HG03457 (cell line): Measurements from ENCODE around the gene SLC37A3.
"Not testable (repeated sequence)": the region's sequence is repeated elsewhere in the genome, so short reads cannot be mapped to it uniquely, and the experiment has no call there.

Source experiments
- ATAC-seq: cut with Tn5 transposase; IDR thresholded peaks from one replicate; pipeline ENCODE4 v1.9.1; 2021; ENCODE audit warnings: moderate number of reproducible peaks; ENCODE audit not compliant: unreplicated experiment

The SLC37A3 gene

DNA sequence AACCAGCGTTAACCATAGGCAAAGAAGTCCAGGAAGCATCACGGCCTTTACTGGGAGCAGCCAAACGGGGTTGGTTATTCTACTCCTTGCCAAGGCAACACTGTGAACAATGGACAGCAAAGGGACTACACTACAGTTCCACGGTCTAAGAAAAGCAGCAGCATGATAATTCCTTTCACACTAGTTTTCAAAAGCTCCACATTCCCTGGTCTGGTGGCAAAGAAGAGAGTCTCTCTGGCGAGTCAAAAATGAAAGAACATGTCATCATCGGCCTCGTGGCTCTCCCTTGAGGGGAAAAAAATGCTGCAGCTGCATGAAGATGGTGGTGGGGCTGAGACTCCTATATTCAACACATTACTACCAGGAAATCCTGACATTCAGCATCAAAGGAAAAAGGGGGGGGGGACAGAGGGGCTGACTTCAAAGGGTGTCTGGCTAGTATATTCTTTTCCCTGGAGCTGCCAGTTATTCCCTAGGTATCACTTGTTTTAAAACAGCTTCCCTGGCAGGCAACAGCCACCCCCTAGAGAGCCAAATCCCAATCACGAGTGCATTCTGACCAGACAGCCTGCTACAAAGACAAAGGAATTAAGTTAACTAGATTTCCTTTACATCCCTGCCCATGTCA lies 49.1 kb downstream of the SLC37A3 start:
- no peak for ATAC-seq

DNA sequence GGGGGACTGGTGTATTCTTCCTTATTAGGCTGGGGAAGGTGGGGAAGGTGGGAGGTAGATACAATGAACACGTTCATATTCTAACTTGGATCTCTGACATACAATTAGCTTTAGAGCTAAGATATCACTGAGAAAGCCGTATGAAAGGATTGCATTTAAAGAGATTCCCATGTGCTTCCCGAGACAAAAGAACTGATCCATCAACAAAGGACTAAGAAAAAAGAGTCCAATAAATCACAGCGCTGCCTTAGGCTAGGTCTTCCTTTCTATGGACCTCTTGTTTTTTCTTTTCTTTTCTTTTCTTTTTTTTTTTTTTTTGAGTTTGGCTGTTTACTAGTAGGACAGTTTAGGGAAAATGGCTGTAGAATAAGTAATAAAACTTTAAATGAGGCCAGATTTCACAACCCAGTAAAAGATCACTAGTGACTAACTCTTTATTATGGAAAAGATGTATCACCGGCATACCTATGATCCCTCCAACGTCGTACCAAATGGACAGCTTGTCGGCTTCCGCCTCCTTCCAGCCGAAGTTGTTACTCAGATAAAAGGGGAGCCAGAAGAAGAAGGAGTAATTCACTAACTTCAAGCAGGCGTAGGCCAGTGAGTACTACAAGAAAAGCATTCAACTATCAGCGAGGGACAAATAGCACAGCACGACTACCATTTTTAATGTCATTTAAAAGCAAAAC lies 50.0 kb downstream of the SLC37A3 start:
- ATAC-seq, result no peak

DNA sequence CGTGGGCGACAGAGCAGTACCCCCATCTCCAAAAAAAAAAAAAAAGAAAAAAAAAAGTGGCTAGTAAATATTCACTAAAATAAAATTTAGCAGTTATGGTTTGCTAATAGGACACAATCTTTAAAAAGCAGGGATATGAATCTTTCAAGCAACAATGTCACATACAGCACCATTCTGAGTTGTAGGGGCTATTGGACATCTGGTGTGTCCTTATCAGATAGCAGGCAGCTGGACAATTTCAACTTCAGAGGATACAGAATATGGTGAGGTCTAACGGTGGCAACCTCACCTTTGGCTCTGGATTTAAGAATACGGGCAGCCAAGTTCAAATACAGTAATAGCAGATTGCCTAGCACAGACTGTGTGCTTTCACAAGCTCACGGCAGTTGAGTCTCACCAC lies 51.1 kb downstream of the SLC37A3 start:
- ATAC-seq, result no peak

DNA sequence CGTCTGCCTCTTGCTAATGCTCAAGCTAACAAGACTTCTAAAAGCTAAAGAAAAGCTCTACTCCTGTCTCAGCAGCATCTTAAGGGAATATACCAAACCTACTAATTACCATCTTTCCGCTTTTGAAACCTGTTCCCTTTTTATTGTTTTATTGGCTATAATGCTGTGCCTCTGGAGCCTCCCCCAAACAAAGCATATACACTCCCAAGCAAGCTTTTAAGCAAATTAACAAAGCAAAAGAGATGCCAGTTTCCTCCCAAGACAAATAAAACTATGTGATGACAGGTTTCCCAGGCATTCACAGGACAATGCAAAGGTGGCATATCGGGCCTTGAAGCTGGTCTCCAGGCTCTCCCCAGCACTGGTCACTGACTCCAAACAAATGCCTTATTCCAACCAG lies 52.9 kb downstream of the SLC37A3 start:
- ATAC-seq, result no peak

DNA sequence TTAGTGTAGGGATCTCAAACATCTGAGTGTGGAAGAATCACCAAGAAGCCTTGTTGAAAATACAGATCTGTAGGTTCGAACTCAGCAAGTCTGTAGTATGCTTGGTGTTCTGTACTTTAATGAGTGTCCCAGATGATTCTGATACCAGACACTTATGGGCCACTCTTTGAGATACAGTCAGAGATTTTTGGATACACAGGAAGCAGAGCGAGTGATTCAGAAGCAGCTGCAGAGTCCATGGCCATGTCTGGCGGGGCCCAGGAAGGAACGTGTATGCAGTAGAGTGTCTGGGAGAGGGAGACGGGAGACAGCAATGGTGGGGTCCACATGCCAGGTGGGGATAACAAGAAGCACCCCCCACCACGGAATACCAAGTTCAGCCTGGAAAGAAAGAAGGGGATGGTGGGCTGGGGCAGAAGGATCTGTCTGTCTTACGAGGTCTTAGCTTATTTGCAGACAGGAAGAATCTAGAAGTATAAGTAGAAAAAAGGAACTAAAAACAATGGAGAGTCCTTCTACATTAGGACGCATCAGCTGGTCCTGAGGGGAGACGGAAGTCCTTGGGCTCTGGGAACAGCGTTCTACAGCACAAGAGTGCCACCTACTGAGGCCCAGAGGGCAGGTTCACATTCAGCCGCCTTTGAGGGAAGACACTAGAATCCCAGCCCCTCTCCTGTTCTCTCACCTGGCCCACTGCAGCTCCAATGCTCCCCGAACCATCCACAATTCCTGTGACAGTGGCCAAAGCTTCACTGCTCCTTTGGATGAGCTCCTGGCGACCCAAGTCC lies 55.4 kb downstream of the SLC37A3 start:
- ATAC-seq, result no peak

DNA sequence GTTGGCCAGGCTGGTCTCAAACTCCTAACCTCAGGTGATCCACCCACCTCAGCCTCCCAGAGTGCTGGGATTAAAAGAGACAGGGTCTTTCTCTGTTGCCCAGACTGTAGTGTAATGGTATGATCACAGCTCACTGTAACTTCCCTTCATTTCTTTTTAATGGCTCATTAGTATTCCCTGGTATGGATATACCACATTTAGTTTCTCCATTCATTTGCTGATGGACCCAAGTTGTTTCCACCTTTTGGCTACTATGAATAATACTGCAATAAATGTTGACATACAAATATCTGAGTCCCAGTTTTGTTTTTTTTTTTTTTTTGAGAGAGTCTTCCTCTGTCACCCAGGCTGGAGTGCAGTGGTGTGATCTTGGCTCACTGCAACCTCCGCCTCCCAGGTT lies 59.4 kb downstream of the SLC37A3 start:
- ATAC-seq, result not testable (repeated sequence)

DNA sequence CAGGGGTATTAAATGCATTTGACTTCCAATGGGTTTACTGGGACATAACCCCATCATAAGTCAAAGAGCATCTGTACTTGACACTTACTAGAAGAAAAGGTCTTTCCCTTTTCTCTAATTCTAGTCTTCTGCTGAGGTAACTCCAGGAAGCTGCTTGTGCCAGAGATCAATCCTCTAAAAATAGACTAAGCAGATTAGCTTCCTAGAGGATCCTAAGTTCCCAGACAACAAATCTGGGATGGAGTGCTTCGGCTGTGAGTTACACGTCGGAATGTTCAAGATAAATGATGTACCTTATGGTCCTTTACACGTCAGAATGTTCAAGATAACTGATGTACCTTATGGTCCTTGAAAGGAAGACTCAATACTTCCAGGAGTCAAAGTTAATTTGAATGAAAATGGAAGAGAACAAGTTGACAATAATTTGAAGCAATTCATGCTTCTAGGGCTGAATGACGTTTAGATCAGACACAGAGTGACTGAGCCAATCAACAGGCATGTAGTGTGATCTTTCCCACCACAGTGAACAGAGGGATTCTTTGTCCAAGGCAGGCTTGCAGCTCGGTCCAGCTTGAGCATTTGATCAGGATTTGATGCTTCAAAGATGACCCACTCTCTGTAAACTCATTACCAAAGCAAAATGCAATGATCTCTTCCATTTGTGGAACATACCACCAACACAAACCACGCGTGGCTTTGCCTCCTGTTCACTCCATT lies 63.8 kb downstream of the SLC37A3 start:
- no peak for ATAC-seq

DNA sequence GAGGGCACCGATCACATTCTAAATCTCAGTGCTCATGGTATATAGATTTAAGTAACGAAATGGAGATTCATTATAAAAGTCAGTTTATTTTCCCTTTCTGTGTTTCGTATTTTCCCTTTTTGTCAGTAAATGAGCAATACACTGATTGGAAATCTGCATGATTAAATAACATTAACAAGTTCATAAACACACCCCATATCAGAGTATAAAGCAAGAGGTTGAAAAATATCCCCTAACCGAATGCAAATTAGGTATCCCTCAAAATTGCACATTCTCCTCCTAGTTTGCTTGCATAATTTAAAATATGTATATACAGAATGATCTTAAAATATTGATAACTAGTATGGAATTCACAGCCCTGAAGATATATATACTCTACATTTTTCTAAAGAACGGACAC lies 64.6 kb downstream of the SLC37A3 start:
- ATAC-seq, result no peak

DNA sequence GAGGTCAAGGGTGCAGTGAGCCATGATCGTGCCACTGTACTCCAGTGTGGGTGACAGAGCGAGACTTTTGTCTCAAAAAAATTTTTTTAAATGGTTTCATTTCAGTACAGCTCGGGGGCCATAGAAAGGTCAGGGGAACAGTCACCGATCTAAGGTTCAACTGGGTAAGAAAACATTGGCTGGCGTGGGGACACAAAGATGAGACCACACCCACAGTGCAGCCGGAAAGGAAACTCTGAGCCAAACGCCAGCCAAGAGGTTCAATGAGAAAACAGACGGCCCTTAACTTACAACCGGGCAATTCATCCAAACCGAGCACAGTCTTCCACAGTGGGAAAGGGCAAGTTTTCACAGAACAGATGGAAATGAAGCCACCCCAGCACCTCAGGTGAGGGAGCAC lies 65.1 kb downstream of the SLC37A3 start:
- ATAC-seq, result no peak

DNA sequence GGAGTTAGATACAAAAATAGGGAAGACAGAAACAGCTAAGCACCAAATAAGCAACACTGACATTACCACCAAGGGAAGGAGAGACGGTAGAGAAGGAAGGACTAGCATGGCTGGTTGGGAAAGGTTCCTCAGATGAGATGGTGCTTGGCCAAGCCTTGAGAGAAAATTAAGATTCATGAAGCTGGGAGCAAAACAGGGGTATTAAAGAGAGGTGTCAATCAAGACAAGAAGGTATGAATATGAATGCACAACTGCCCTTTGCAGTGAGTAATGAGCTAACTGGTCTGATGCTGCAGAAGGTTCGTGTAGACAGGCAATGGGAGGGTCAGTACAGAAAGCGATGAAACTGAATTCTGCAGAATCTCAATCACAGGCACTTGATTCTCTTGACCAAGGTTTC lies 67.7 kb downstream of the SLC37A3 start:
- no peak for ATAC-seq

DNA sequence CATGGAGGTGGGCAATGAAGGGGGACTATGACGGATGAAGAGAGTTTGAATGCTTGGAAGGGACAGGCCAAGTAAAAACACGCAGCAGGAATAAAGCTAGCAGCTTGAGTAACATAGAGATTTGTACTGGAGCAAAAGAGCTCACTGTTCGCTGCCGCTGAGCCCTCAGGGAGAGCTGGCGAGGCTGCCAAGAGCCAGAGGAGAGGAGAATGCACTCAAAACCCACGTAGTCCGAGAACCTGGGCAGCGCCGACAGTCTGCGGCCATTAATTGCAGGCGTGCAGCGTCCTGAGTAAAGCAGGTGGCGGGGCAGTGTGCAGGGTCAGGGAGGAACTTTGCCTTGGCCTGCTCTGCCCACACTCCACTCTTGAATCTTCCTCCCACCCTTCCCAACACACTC lies 68.2 kb downstream of the SLC37A3 start:
- no peak for ATAC-seq

DNA sequence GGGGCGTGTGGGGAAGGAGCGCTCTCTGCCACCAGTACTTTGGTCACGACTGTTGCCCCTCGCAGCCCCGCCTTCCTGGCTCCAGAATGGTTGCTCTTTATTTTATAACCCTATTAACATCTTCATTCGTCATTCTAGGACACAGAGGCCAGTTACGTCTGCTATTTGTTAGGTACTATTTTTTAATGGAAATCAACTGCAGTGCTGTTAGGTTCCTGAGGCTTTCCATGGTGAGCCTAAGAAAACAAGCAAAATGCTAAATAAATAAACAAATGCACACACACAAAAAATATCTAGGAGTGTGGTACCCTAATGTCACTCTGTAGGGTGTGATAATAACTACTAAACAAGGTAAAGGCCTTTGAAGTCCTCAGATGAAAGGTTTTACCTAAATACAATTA lies 71.1 kb downstream of the SLC37A3 start:
- no peak for ATAC-seq

DNA sequence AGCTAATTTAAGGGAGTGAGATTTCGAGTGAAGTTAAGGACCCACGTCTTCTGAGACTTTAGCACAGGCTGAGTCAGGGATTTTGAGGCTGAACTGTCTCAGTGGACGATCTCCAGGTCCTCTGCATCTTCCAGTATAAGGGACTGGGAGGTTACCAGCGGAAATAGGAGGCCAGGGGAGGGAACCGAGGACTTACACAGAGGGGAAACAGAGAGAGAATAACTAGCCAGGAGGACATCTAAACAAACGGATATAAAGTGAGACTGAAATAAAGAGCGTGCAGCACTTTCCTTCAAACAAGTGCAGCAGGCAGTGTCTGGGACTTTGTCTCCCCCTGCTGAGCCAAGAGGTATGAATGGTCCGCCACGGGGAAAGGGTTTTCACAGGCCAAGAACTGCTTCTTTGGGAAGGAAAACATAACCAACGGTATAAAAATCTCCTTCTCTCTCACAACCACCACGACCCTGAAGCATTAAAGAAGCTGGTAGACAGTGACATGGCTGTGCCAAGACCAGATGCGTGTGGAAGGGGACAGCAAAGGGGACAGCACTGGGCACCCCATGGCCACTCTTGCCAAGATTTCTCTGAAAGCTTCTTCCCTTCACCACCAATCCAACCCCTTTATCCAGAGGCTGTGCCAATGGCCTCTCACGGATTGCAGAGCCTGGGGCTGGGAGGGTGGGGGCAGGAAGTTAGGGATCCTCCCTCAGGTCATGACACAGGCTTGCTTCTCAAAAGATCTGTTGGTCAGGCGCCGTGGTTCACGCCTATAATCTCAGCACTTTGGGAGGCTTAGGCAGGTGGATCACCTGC lies 72.0 kb downstream of the SLC37A3 start:
- no peak for ATAC-seq

DNA sequence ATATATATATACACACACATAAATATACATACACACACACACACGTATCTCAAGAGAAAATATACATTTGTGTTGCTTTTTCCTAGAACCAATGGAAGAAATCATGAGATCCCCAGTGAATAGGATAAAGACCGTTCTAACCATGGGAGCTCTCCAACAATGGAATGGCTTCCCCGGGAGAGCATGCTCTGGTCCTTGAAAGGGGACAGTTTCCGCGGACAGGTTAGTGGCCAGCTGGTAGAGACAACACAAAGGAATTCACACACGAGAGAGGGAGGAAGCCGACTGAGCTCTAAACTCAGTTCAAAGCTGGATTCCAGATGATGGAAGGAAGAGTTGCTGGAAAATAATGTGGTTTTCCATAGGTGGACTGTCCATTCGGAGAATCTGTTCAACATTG lies 72.7 kb downstream of the SLC37A3 start:
- ATAC-seq, result no peak

DNA sequence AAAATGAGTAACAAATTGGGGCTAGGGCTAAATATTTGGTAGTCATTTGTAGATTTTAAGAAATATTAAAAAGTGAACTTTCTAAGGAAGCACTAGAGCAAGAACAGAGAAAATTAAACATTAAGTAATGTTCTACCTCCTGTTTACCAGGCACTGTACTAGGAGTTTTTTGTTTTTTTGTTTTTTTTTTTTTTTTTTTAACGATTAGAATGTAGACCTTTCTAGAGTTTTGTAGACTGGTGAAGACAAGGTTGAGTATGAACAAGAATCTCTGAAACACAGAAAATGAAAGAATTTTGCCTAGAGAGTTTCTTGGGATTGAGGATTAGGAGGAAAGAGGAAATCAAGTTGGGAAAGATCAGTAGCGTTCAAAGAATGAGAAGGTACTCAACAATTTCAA lies 73.6 kb downstream of the SLC37A3 start:
- no peak for ATAC-seq

DNA sequence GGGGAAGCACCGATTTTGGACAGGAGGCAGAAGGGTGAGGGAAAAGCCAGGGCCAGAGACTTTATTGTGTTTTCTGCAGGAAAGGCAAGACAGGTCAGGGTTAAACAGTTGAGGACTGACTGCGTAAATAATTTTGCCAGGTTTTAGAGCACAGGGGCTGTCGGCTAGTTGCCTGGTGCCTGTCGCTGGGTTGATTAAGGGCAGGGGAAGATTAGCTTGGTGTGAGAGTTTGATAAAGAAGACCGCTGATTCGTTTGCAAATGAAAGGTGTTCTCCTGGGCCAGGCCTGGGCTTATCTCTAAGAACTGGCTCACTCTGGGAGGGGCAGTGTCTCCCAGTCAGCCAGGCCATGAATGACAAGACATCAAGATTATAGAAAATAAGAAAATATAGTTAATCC lies 75.6 kb downstream of the SLC37A3 start:
- no peak for ATAC-seq

DNA sequence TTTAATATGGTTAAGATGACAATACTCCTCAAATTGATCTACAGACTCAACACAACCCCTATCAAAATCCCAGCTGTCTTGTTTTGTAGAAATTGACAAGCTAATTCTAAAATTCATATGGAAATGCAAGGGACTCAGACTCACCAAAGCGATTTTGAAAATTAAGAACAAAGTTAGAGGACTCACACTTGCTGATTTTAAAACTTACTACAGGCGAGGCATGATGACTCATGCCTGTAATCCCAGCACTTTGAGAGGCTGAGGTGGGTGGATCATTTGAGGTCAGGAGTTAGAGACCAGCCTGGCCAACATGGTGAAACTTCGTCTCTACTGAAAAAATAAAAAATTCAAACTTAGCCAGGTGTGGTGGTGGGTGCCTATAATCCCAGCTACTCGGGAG lies 78.3 kb downstream of the SLC37A3 start:
- not testable (repeated sequence) for ATAC-seq

DNA sequence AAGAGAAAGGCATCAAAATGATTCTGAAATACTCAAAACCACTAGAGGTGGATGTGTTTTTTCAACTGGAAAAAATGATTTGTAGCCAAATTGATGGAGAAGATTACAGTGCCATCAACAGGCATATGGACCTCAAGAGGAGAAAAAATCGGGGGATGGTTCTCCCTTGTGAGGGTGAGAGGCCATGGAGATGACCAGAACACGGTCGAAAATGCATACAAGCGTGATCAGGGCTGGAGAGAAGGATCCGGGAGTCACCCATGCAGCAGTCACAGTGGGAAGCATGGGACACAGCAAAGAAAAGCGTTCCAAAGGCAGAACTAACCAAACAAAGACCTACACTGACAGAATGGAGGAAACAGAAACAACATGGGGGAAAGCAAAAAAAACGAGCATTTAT lies 80.3 kb downstream of the SLC37A3 start:
- ATAC-seq, result no peak

DNA sequence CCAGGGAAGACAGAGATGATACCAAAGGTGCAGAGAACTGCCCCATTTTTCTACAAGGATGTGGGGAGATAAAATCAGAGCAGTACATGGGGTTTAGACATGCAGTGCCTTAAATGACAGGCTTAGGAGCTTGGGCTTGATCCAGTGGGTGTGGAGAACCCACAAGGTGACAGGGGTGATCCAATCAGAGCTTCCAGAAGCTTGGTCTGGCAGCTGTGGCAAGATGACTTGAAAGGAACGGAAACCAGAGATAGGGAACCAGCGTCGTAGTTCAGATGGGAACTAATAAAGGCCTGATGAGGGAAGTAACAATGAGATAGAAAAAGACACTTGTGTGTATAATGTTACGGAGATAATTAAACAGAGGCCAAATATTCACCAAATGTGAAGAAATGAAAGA lies 80.7 kb downstream of the SLC37A3 start:
- no peak for ATAC-seq

DNA sequence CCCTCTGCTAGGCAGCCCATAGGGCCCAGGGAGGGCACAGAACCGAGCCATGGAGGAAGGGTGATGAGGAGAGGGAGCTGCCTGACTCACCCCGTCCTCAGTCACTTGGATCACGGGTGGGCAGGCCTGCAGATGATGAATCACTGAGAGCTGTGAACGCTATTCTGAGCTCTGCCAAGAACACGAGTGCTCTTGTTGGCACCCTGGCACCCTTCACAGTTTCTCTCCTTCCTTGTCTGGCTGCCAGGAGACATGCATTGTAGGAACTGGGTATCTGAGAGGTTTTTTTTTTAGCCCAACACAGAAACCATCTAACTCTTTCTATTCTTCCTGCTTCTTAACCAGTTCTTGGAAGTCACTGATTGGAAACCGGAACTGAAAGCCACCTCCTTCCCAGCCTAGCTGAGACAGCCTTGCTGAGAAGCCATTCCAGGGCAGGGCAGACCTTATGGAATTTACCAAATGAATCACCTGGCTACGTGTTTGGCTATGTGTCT lies 82.1 kb downstream of the SLC37A3 start:
- no peak for ATAC-seq
